COLO829 (cell line): ENCODE measurements around the gene LRRC8E.

Experiments used
- DNase-seq: peaks from one replicate; pipeline ENCODE4 v3.0.0; 2012; ENCODE audit warnings: low spot score

LRRC8E gene

DNA sequence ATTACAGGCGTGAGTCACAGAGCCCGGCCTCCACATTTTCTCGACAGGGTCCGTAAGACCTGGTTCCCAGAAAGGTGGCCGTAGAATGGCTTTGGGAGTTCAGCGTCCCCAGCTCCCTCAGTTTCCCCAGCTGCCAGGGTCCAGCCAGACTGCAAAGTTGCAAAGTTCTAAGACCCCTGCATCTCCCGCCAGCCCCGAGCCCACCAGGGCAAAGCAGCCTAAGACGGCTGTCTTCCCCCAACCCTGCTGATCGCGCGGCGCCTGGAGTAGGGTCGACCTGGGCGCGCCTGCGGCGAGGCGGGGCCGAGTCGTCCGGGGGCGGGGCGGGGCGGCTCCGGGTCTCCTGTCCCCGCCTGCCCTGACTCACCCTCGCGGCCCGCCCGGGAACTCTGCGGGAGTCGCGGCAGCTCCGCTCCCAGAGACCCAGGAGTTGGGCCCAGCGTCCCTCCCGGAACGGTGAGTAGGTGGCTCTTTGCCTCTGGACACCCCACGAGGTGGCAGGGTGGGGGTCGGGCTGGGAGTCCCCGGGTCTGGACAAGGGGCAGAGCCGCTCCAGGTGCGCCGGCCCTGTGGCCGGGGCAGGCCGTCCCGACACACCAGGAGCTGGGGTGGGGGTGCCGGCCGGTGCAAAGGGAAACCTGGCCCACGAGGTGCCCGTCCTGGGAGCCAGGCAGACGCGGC lies at the start of gene LRRC8E:
Gene LRRC8E (plus strand): TSS at position 366 of the 681 bp plus-strand sequence. CDS start 7,094 bp downstream, outside the sequence.
- DNase-seq: peak; percentile 42

- DNase-seq: no peak
These were observed 48.8 kb upstream of the LRRC8E start for GRCh38 chr19:7839476-7839875.

- DNase-seq: no peak
These were observed 47.7 kb upstream of the LRRC8E start for GRCh38 chr19:7840629-7841028.

GRCh38 chr19:7841751-7842660 lies 46.3 kb upstream of the LRRC8E start:
- DNase-seq: no peak

DNA sequence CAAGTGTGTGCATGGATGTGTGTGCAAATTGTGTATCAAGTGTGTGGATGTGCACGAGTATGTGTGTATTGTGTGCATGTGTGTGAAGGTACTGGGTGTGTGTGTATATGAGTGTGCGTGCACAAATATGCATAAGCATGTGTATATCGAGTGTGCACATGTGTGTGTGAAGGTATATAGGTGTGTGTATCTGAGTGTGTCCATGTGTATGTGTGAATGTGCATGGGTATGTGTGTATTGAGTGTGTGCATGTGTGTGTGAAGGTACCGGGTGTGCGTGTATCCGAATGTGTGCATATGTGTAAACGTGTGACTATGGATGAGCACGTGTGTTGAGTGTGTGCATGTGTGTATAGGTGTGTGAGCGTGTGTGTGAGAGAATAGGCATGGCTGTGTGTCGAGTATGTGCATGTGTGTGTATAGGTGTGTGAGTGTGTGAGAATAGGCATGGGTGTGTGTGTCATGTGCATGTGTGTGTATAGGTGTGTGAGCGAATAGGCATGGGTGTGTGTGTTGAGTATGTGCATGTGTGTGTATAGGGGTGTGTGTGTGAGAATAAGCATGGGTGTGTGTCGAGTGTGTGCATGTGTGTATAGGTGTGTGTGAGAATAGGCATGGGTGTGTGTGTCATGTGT lies 45.5 kb upstream of the LRRC8E start:
- DNase-seq: no peak

- DNase-seq: no peak
These were observed 44.8 kb upstream of the LRRC8E start for GRCh38 chr19:7843521-7843920.

GRCh38 chr19:7844405-7844804 lies 43.9 kb upstream of the LRRC8E start:
- DNase-seq: no peak

GRCh38 chr19:7844951-7845350 lies 43.4 kb upstream of the LRRC8E start:
- no peak for DNase-seq

DNA sequence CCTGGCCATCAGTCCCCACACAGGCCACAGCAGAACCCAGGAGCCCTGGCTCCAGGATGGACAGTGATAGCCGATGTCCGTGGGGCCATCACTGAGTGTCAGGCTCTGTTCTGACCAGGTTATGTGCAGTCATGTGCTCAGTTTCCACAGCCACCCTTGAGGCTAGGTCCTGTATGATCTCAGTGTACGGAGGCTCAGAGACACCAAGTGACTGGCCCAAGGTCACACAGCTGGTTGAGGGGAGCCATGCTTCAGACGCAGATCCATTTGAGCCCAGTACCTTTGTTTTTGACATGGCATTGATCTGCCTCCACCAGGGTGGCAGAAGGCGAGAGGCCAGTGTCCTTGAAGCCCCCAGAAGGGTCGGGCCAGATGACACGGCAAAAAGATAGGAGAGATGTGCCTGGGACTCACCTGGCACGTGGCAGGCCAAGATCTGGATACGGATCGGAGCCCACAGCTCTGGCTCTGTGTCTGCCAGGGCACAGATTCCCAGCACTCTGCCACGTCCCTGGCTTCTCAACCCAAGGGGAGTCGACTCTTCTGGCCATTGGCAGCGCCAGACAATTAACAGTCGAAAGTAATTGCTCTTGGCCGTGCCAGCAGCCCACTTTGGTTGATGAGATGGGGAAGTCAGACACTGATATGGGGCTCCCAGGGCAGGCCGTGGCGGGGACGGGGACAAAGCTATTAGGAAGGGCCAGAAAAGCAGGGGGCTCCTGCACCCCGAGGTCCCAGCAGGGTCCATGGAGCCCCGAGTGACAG lies 42.7 kb upstream of the LRRC8E start:
- no peak for DNase-seq

DNA sequence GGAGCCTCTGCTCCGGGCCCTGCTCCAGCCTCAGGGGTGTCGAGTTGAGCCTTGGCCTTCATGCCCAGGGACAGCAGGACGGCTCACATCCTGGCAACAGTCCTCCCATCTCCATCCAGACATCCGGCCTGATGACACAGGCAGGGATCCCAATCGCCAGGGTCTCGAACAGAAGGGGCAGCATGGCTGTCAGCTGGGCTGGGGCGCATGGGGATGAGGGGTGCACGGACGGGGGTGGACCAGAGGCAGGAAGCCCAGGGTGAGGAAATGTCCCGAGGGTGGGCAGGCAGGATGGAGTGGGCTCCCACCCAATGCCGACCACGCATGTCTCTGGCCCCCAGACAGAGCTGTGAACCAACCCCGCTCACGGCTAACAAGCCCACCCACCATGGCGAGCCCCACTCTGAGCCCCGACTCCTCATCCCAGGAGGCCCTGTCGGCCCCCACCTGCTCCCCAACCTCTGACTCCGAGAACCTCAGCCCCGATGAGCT lies 42.1 kb upstream of the LRRC8E start:
- DNase-seq: no peak

DNA sequence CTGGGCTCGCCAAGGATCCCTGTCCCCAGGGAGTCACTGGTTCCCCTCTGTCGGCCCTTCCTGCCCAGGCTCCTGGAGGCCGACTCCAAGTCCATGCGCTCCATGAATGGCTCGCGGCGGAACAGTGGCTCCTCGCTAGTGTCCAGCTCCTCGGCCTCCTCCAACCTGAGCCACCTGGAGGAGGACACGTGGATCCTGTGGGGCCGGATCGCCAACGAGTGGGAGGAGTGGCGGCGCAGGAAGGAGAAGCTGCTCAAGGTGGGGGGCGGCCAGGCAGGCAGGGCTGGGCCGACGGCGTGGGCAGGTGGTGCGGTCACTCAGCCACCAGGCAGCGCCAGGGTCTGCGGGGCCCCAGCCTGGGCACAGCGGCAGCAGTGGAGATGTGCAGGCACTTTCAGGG lies 40.6 kb upstream of the LRRC8E start:
- no peak for DNase-seq

- no peak for DNase-seq
These were observed 39.4 kb upstream of the LRRC8E start for GRCh38 chr19:7848779-7849457.

DNA sequence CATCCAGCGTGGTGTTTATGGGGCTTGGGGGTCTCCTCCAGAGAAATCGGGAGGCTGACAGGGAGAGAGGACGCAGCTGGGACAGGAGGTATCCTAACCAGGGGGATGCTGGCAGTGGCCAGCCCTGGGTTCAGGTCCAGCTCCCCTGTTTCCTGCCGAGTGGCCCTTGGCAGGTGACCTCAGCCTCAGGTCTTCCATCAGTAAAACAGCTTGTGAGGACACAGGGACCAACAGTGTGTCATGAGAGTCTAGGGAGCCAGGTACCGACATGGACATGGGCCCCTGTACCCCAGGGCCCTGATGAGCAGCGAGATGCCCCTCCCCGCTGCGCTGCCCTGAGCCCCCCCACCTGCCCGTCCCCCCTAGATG lies 38.7 kb upstream of the LRRC8E start:
- DNase-seq: no peak

- no peak for DNase-seq
These were observed 38.1 kb upstream of the LRRC8E start for GRCh38 chr19:7850000-7850813.

GRCh38 chr19:7850945-7851622 lies 37.2 kb upstream of the LRRC8E start:
- DNase-seq: no peak

- DNase-seq: peak; percentile 57
These were observed 36.4 kb upstream of the LRRC8E start for GRCh38 chr19:7851623-7852500.

DNA sequence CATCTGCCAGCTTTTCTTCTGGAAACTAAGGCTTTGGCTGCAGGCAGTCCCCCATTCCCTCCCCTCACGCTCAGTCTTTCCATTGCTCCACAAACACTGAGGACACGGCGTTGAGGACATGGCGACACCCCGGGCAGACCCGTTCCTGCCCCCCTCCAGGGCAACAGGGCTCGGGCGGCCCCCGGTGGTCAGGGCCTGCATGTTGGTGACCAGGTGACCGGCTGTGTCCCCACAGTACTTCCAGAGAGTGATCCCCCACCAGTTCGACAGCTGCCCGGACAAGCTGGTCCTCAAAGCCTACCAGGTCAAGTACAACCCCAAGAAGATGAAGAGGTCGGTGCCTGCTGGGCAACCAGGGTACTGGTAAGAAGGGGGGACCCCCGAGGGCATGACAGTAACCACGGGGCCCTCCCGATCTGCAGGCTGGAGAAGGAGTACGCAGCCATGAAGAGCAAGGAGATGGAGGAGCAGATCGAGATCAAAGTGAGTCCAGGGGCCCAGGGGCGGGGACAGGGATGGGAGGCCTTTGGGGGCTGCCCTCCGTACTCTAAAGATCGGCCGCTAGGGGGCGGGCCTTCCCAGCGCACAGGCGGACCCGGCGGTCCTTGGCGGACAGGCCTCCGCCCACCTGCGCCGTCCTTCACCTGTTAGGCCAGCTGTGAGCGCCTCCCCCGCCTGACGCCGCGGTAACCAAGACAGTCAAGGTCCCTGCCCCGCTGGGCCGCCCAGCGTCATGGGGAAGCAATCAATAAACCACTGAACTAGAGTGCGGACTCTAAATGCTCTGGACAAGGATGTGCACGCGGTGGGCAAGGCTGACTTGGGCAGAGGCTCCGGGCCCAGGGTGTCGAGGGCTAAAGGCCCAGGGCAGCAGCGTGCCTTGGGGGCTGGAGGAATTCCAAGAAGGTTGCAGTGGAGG lies 35.2 kb upstream of the LRRC8E start:
- peak; percentile 66 for DNase-seq

GRCh38 chr19:7853770-7854128 lies 34.6 kb upstream of the LRRC8E start:
- DNase-seq: no peak
